Large intestine (tissue), 12 donors: Measurements from ENCODE around the gene SRP14. TPM values are rescaled to one million over a fixed set of nuclear protein-coding genes. Genes with fewer than 3 reads are reported as not detected.

Source experiments
- DNase-seq, 2 donors: peaks; one replicate each; pipeline versions ENCODE4 v3.0.0 to v3.0.0-alpha.2; 2013
- H3K27ac ChIP-seq: one replicate; pipeline ENCODE4 v1.5.1; 2013; ENCODE audit warnings: low read length
- H3K27me3 ChIP-seq: 2 replicates; pipeline ENCODE4 v1.6.1; 2013; ENCODE audit warnings: low read length; ENCODE audit not compliant: control insufficient read depth, insufficient read depth
- H3K36me3 ChIP-seq: 2 replicates; pipeline ENCODE4 v1.6.1; 2013; ENCODE audit warnings: low read length; ENCODE audit not compliant: control insufficient read depth, insufficient read depth
- H3K4me1 ChIP-seq: one replicate; pipeline ENCODE4 v1.6.1; 2013; ENCODE audit warnings: low read length; ENCODE audit not compliant: control insufficient read depth, insufficient read depth
- H3K4me3 ChIP-seq: one replicate; pipeline ENCODE4 v1.5.1; 2013; ENCODE audit warnings: low read length
- H3K9me3 ChIP-seq: one replicate; pipeline ENCODE4 v1.6.1; 2013; ENCODE audit warnings: mild to moderate bottlenecking, low read depth, low read length, moderate library complexity; ENCODE audit not compliant: control insufficient read depth
- WGBS: methylation state at CpG from one replicate; pipeline ENCODE4 v1.1.5; 2013; ENCODE audit warnings: low lambda C conversion rate; ENCODE audit not compliant: insufficient coverage; 5-methylcytosine and 5-hydroxymethylcytosine counted together
- long read RNA-seq, 11 donors: transcript quantifications; one replicate each; lab custom pipeline, GENCODE V29; 2026
- polyA plus RNA-seq: library from polyadenylated mRNA; unstranded; fragments of 120-200 nt; gene quantifications from one replicate; pipeline ENCODE4 v1.2.1, GENCODE V29; 2013

Gene SRP14
- 291 TPM for polyA plus RNA-seq
- long read RNA-seq, donor 1, transcript SRP14-204 (4 exons, 780 nt): minor isoform, 8 of 165 reads
- long read RNA-seq, donor 1, transcript SRP14-201 (5 exons, 1,077 nt): major isoform, 143 of 165 reads
- long read RNA-seq, donor 1, partial matches to known transcripts: 5 of 165 reads
- long read RNA-seq, donor 1, other reads (novel, unspliced or antisense): 8 of 165 reads
- long read RNA-seq, donor 2, transcript SRP14-201 (5 exons, 1,077 nt): major isoform, 353 of 441 reads
- long read RNA-seq, donor 2, transcript SRP14-204 (4 exons, 780 nt): minor isoform, 23 of 441 reads
- long read RNA-seq, donor 2, partial matches to known transcripts: 21 of 441 reads
- long read RNA-seq, donor 2, other reads (novel, unspliced or antisense): 42 of 441 reads
- long read RNA-seq, donor 3: 0 reads
- long read RNA-seq, donor 4, transcript SRP14-201 (5 exons, 1,077 nt): major isoform, 54 of 66 reads
- long read RNA-seq, donor 4, partial matches to known transcripts: 9 of 66 reads
- long read RNA-seq, donor 4, other reads (novel, unspliced or antisense): 0 of 66 reads
- long read RNA-seq, donor 5, transcript SRP14-204 (4 exons, 780 nt): minor isoform, 10 of 172 reads
- long read RNA-seq, donor 5, transcript SRP14-201 (5 exons, 1,077 nt): major isoform, 143 of 172 reads
- long read RNA-seq, donor 5, partial matches to known transcripts: 8 of 172 reads
- long read RNA-seq, donor 5, other reads (novel, unspliced or antisense): 10 of 172 reads
- long read RNA-seq, donor 6, transcript SRP14-204 (4 exons, 780 nt): minor isoform, 33 of 380 reads
- long read RNA-seq, donor 6, transcript SRP14-201 (5 exons, 1,077 nt): major isoform, 297 of 380 reads
- long read RNA-seq, donor 6, partial matches to known transcripts: 20 of 380 reads
- long read RNA-seq, donor 6, other reads (novel, unspliced or antisense): 24 of 380 reads
- long read RNA-seq, donor 7, transcript SRP14-201 (5 exons, 1,077 nt): major isoform, 245 of 295 reads
- long read RNA-seq, donor 7, transcript SRP14-205 (4 exons, 578 nt): minor isoform, 5 of 295 reads
- long read RNA-seq, donor 7, transcript SRP14-204 (4 exons, 780 nt): minor isoform, 14 of 295 reads
- long read RNA-seq, donor 7, partial matches to known transcripts: 12 of 295 reads
- long read RNA-seq, donor 7, other reads (novel, unspliced or antisense): 18 of 295 reads
- long read RNA-seq, donor 8, transcript SRP14-205 (4 exons, 578 nt): minor isoform, 6 of 652 reads
- long read RNA-seq, donor 8, transcript SRP14-204 (4 exons, 780 nt): minor isoform, 30 of 652 reads
- long read RNA-seq, donor 8, transcript SRP14-201 (5 exons, 1,077 nt): major isoform, 554 of 652 reads
- long read RNA-seq, donor 8, partial matches to known transcripts: 25 of 652 reads
- long read RNA-seq, donor 8, other reads (novel, unspliced or antisense): 36 of 652 reads
- long read RNA-seq, donor 9, transcript SRP14-204 (4 exons, 780 nt): minor isoform, 26 of 507 reads
- long read RNA-seq, donor 9, transcript SRP14-205 (4 exons, 578 nt): minor isoform, 6 of 507 reads
- long read RNA-seq, donor 9, transcript SRP14-201 (5 exons, 1,077 nt): major isoform, 365 of 507 reads
- long read RNA-seq, donor 9, partial matches to known transcripts: 74 of 507 reads
- long read RNA-seq, donor 9, other reads (novel, unspliced or antisense): 36 of 507 reads
- long read RNA-seq, donor 10, transcript SRP14-201 (5 exons, 1,077 nt): major isoform, 391 of 482 reads
- long read RNA-seq, donor 10, transcript SRP14-204 (4 exons, 780 nt): minor isoform, 19 of 482 reads
- long read RNA-seq, donor 10, transcript SRP14-205 (4 exons, 578 nt): minor isoform, 8 of 482 reads
- long read RNA-seq, donor 10, partial matches to known transcripts: 18 of 482 reads
- long read RNA-seq, donor 10, other reads (novel, unspliced or antisense): 45 of 482 reads
- long read RNA-seq, donor 11, transcript SRP14-204 (4 exons, 780 nt): minor isoform, 17 of 362 reads
- long read RNA-seq, donor 11, transcript SRP14-201 (5 exons, 1,077 nt): major isoform, 272 of 362 reads
- long read RNA-seq, donor 11, transcript SRP14-205 (4 exons, 578 nt): minor isoform, 5 of 362 reads
- long read RNA-seq, donor 11, partial matches to known transcripts: 51 of 362 reads
- long read RNA-seq, donor 11, other reads (novel, unspliced or antisense): 17 of 362 reads

DNA sequence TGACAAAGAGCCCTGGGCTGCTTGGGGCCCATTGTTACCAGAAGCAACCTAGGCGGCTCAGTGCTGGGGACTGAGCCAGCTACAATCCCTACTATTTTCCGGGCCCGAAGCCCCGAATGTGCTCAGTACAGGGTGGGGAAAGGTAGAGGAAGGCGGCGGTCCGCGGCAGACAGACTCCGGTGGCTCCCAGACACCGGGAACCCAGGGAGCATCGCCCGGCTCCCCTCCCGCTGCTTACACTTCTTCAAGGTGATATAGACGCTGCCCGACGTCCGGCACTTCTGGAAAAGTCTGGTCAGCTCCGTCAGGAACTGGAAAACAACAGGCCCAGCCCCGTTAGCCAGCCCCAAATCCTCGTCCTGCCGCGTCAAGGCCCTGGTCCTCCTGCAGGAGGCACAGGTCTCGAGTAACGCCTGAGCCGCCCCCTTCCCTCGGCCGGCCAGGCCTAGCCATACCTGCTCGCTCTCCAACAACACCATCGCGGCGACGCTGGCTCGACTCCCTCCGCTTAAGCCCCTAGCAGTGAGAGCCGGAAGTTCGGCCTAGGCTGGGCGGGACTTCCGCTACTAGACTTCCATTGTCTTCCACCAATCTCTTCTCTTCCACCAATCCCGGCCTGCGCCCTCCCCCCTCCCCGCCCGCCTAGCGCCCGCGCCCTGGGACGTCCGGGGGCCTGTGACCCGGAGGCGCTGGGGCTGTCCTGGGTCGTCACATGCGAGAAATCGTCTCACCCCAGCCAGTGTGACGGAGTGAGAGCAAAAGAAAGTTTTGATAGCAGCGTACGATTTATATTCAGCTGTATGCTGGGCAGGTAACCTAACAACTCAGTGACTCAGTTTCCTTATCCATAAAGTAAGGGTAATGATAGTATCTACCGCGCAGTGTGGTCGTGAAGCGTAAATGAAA is at the start of gene SRP14:
Gene SRP14, minus strand, starts transcription at position 544 of the 906 bp plus-strand sequence. Its CDS starts 65 bp downstream, at position 479.
- no peaks in the 10 kb centered on the region for H3K27me3 ChIP-seq
- peaks cover 27% of the 10 kb centered on the region for H3K36me3 ChIP-seq
- peak within 1 kb of the TSS; percentile 84 for H3K27ac ChIP-seq
- peak; percentile 92 to 96 for DNase-seq
- no peaks in the 10 kb centered on the region for H3K9me3 ChIP-seq
- peak within 1 kb of the TSS; percentile 77 for H3K4me3 ChIP-seq
- 0% methylated on average over 1 of the region's 59 CpGs for WGBS
- H3K4me1 ChIP-seq: peaks cover 8% of the 10 kb centered on the region

DNA sequence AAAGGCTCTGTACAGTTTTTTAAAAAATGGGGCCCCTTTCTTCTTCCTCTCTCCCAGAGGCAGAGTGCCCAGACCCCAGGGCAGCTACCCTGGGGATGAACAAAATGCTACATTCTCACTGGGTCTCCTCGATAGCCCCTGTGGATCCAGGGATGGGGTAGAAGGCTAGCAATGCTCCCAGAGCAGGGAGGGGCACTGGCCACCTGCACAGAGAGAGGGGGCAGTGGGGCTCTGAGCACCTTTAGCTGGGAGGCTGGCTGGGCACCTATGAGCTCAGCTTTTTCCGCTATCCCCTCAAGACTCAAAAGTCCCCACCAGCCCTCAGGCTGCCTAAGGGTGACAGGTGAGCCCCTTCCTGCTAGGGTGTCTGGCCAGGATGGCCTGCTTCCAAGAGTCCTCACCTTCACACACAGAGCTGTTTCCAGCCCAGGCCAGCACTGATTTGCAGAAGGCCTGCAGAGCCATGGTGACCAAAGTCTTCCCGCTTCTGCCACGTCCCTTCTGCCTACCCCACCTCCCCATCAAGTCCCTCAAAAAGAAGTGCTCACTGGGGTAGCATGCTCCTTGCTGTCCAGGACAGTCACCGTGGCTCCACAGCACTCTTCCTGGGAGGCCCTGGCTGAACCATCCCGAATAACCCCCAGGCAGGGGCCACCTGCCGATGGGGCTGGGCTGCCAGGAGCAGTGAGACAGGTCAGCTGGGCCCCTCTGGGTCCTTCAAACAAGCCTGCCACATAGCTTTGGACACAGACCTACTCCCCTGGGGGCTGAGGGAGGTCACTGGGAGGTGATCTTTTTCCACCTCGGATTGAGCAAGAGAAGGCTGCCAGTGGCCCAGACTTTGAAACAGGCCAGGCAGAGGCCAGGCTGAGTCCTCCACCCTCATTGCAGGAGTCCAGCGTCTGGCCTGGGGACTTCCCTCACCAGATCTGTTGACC is 49.3 kb upstream of the SRP14 start:
- Histone ChIP-seq H3K36me3 (peaks cover 23% of the 10 kb centered on the region), H3K27me3 (no peaks in the 10 kb centered on the region), H3K9me3 (no peaks in the 10 kb centered on the region), H3K4me1 (peaks cover 39% of the 10 kb centered on the region), H3K4me3 (no peak overlapping the region), H3K27ac (no peak overlapping the region)
- no CpG with 5 or more reads among the region's 9 CpGs for WGBS
- peak in 1 of 2 donors; percentile 64 for DNase-seq

- Histone ChIP-seq H3K4me3 (no peak overlapping the region), H3K27me3 (no peaks in the 10 kb centered on the region), H3K36me3 (peaks cover 23% of the 10 kb centered on the region), H3K27ac (no peak overlapping the region), H3K4me1 (peaks cover 39% of the 10 kb centered on the region), H3K9me3 (no peaks in the 10 kb centered on the region)
- no CpG with 5 or more reads among the region's 14 CpGs for WGBS
- no peak for DNase-seq
Observed at GRCh38 chr15:40087068-40087810, 48.3 kb upstream of the SRP14 start.

- no peaks in the 10 kb centered on the region for H3K9me3 ChIP-seq
- H3K4me3 ChIP-seq: no peak overlapping the region
- no peak for DNase-seq
- no peaks in the 10 kb centered on the region for H3K27me3 ChIP-seq
- WGBS: 17% methylated on average over 1 of the region's 10 CpGs
- peaks cover 45% of the 10 kb centered on the region for H3K4me1 ChIP-seq
- H3K27ac ChIP-seq: no peak overlapping the region
- peaks cover 10% of the 10 kb centered on the region for H3K36me3 ChIP-seq
Observed at GRCh38 chr15:40085266-40085665, 46.3 kb upstream of the SRP14 start.

GRCh38 chr15:40084650-40085049 is 45.7 kb upstream of the SRP14 start:
- H3K27ac ChIP-seq: no peak overlapping the region
- H3K36me3 ChIP-seq: peaks cover 4% of the 10 kb centered on the region
- no peak for DNase-seq
- peaks cover 47% of the 10 kb centered on the region for H3K4me1 ChIP-seq
- H3K9me3 ChIP-seq: no peaks in the 10 kb centered on the region
- H3K27me3 ChIP-seq: no peaks in the 10 kb centered on the region
- H3K4me3 ChIP-seq: no peak overlapping the region
- WGBS: no CpG with 5 or more reads among the region's 9 CpGs

GRCh38 chr15:40082195-40082883 is 43.4 kb upstream of the SRP14 start:
- no CpG with 5 or more reads among the region's 12 CpGs for WGBS
- Histone ChIP-seq H3K4me1 (peaks cover 33% of the 10 kb centered on the region), H3K36me3 (no peaks in the 10 kb centered on the region), H3K27me3 (no peaks in the 10 kb centered on the region), H3K4me3 (no peak overlapping the region), H3K9me3 (no peaks in the 10 kb centered on the region), H3K27ac (peak overlapping the region; percentile 54)
- peak; percentile 67 to 86 for DNase-seq

DNA sequence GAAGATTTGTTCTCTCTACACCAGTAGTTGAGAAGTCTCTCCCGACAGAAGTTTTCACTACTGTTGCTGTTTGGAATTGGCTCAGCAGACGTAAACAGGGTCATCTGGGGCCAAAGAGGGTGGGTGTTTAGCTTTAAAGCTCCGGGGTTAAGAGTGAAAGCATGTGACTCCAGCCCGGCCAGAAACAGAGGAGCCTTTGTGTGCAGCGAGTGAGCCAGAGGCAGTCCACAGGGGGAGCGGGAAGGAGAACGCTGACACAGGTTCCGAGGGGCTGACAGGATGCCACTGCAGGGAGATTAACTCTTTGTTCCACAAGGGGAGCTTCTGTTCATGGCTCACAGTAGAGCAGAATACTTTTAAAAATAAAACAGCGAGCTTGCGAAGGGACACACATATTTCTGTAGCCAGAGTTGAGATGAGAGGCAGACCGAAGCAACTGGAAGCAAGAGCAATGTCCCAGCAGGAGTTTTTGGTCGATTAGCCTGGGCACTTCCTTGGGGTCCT is 42.8 kb upstream of the SRP14 start:
- Histone ChIP-seq H3K4me3 (peak overlapping the region; percentile 11), H3K27me3 (no peaks in the 10 kb centered on the region), H3K27ac (peak overlapping the region; percentile 54), H3K36me3 (no peaks in the 10 kb centered on the region), H3K9me3 (no peaks in the 10 kb centered on the region), H3K4me1 (peaks cover 33% of the 10 kb centered on the region)
- peak; percentile 79 to 90 for DNase-seq
- no CpG with 5 or more reads among the region's 12 CpGs for WGBS
